ENCODE results near the gene ASPA.
A peak's percentile ranks its signal among the peaks of the same experiment; 100 is the strongest.
"Not testable (repeated sequence)": the region's sequence is repeated elsewhere in the genome, so short reads cannot be mapped to it uniquely, and the experiment has no call there.

ASPA gene

DNA sequence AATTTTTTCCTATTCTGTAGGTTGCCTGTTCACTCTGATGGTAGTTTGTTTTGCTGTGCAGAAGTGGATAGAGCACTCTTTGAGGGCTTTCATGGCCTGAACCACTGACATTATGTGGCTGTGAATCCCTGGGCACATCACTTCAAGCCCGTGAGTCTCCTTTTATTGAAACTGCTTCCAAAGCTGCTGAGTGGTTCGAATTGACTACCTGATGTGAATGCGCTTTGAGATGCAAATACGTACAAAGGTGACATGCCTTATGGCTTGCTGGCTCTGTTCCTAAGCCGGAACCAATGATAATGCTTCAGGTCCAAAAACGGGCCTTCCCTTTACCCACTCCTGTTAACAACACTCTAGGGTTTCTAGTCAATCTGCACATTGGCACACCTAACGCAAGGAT, 34.3 kb downstream of the ASPA start:
- Histone ChIP-seq H3K4me3 (ENCODE audit: low read length) (no peak overlapping the region), H3K36me3 (ENCODE audit: insufficient read depth, low read length) (no peaks in the 10 kb centered on the region), H3K4me2 (ENCODE audit: low read length) (no peak overlapping the region), H3K27me3 (ENCODE audit: control insufficient read depth, insufficient read depth, low read length) (peaks cover 7% of the 10 kb centered on the region), H3K9ac (ENCODE audit: low read depth, low read length) (no peak overlapping the region), H3K4me1 (ENCODE audit: control insufficient read depth, insufficient read depth, low read length) (peaks cover 13% of the 10 kb centered on the region), H3K9me3 (replicated peaks; ENCODE audit: low read length) (no peaks in the 10 kb centered on the region)

DNA sequence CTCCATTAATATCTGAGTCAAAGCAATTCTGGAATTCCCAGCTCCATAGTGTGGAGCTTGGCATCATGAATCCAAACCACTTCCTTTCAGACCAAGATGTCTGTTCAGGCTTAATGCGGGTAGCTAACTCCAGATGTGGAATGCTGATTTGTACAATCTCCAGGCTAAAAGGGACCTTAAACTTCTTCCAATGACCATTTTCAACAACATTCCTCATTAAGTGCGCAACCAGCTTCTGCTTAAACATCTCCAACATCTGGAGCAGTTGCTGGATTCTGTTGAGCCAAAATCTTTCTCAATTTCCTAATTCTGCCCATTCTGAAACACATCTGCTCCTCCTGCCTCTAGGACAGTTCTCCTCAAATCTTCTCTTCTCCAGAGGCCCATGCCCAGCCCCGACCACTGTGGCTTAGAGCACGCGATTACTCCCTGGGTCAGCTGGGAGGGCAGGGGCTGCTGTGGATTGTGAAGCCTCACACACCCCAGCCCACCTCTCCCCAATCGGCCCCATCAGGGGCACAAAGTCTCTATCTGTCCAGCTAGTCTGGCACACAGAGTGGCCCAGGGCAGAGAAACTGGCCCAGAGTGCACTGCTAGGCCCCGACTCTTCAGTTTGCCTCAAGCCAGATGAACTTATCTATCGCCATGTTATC, 36.2 kb downstream of the ASPA start:
- H3K9me3 ChIP-seq (replicated peaks; ENCODE audit: low read length) = no peaks in the 10 kb centered on the region
- peaks cover 7% of the 10 kb centered on the region for H3K27me3 ChIP-seq (ENCODE audit: control insufficient read depth, insufficient read depth, low read length)
- no peak overlapping the region for H3K9ac ChIP-seq (ENCODE audit: low read depth, low read length)
- peaks cover 13% of the 10 kb centered on the region for H3K4me1 ChIP-seq (ENCODE audit: control insufficient read depth, insufficient read depth, low read length)
- no peak overlapping the region for H3K4me3 ChIP-seq (ENCODE audit: low read length)
- H3K36me3 ChIP-seq (ENCODE audit: insufficient read depth, low read length) = no peaks in the 10 kb centered on the region
- no peak overlapping the region for H3K4me2 ChIP-seq (ENCODE audit: low read length)

DNA sequence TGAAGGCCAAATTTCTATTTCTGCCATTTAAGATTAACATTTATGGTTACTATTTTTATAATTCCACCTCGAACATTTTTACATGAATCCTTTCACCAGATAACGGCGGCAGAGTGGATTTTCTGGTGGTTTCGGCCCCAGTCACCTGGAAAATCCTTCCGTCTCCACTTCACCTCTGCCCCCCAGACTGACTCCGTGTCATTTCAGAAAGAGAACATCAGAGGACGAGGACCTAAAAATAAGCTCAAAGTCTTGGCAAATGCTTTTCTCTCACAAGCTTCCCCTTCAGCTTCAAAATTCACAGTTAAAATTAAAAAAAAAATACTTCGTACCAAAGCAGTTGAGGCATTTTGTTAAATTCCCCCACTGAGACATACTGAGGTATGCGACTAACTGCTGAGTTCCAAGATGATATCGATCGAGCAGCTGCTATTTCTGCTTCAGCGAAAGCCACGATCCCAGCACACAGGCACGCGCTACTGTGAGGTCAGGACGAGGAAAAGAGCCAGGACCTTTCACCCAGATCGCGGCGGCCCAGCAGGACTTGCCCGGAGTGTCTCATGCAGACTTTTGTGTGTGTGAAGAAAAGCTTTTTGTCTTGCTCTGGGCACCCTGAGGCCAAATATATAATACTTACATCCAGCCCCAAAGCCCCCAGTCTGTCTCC, 36.8 kb downstream of the ASPA start:
- Histone ChIP-seq H3K4me2 (ENCODE audit: low read length) (peak overlapping the region; percentile 50), H3K4me1 (ENCODE audit: control insufficient read depth, insufficient read depth, low read length) (peaks cover 13% of the 10 kb centered on the region), H3K27me3 (ENCODE audit: control insufficient read depth, insufficient read depth, low read length) (peaks cover 3% of the 10 kb centered on the region), H3K36me3 (ENCODE audit: insufficient read depth, low read length) (no peaks in the 10 kb centered on the region), H3K9ac (ENCODE audit: low read depth, low read length) (no peak overlapping the region), H3K9me3 (replicated peaks; ENCODE audit: low read length) (no peaks in the 10 kb centered on the region), H3K4me3 (ENCODE audit: low read length) (no peak overlapping the region)

DNA sequence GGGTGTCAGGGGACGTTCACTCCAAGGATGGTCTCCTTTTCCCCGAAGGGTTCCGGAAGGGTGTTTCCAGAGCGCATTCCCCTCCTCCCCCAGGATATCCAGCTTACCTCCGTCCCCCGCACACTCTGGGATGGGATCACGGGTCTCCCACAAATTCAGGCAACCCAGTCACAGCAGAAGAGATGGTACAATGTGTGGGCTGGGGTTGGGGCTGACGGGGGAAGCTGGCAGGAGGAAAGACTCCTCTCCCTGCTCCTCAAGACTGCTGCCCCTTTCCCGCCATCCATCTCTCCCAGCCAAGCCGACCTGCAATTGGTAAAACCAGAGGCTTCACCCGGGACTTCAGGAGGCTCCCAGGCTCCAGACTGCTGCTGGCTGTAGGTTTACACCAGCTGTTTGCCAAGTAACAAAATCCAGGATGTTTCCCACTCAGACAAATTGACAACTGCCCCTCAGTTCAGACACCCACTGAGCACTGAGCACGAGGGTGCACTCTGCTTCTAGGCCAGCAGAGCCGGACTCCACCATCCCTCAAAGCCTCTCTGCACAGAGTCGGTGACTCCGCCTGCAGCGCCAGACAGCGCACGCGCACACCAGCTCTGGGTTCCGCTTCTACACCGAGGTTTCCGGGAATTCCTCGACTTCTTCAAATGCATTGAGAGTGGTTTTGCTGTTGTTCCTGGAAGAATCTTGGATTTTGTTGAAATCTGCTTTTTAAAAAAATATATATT, 37.7 kb downstream of the ASPA start:
- no peaks in the 10 kb centered on the region for H3K27me3 ChIP-seq (ENCODE audit: control insufficient read depth, insufficient read depth, low read length)
- H3K4me1 ChIP-seq (ENCODE audit: control insufficient read depth, insufficient read depth, low read length) = peaks cover 13% of the 10 kb centered on the region
- H3K4me3 ChIP-seq (ENCODE audit: low read length) = no peak overlapping the region
- H3K9ac ChIP-seq (ENCODE audit: low read depth, low read length) = no peak overlapping the region
- no peaks in the 10 kb centered on the region for H3K9me3 ChIP-seq (replicated peaks; ENCODE audit: low read length)
- peak overlapping the region; percentile 50 for H3K4me2 ChIP-seq (ENCODE audit: low read length)
- H3K36me3 ChIP-seq (ENCODE audit: insufficient read depth, low read length) = no peaks in the 10 kb centered on the region

GRCh38 chr17:3514167-3514566, 38.4 kb downstream of the ASPA start:
- H3K4me2 ChIP-seq (ENCODE audit: low read length); H3K27me3 ChIP-seq (ENCODE audit: control insufficient read depth, insufficient read depth, low read length); H3K4me3 ChIP-seq (ENCODE audit: low read length); H3K36me3 ChIP-seq (ENCODE audit: insufficient read depth, low read length); H3K9me3 ChIP-seq (replicated peaks; ENCODE audit: low read length); H3K9ac ChIP-seq (ENCODE audit: low read depth, low read length): not testable (repeated sequence)
- peaks cover 13% of the 10 kb centered on the region for H3K4me1 ChIP-seq (ENCODE audit: control insufficient read depth, insufficient read depth, low read length)

DNA sequence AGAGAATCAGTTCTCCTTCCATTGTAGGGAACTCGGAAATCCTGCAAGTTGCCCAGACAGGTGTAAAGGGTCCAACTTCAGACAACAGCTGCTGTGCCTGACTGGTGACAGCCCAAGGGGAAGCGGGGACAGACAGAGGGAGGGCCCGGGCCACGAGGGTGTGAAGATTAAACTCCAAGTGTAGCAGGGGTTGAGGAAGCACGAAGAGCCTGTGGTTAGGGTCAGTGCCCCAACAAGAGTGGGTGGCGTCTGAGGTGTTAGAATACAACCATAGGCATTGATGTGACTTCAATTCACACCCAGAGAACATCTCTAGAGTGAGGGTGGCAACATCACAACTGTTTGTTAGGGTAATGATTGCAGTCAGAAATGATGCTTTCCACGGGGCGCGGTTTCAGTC, 39.1 kb downstream of the ASPA start:
- no peak overlapping the region for H3K4me2 ChIP-seq (ENCODE audit: low read length)
- H3K36me3 ChIP-seq (ENCODE audit: insufficient read depth, low read length) = no peaks in the 10 kb centered on the region
- no peaks in the 10 kb centered on the region for H3K9me3 ChIP-seq (replicated peaks; ENCODE audit: low read length)
- H3K9ac ChIP-seq (ENCODE audit: low read depth, low read length) = no peak overlapping the region
- H3K4me3 ChIP-seq (ENCODE audit: low read length) = no peak overlapping the region
- peaks cover 13% of the 10 kb centered on the region for H3K4me1 ChIP-seq (ENCODE audit: control insufficient read depth, insufficient read depth, low read length)
- H3K27me3 ChIP-seq (ENCODE audit: control insufficient read depth, insufficient read depth, low read length) = no peaks in the 10 kb centered on the region

DNA sequence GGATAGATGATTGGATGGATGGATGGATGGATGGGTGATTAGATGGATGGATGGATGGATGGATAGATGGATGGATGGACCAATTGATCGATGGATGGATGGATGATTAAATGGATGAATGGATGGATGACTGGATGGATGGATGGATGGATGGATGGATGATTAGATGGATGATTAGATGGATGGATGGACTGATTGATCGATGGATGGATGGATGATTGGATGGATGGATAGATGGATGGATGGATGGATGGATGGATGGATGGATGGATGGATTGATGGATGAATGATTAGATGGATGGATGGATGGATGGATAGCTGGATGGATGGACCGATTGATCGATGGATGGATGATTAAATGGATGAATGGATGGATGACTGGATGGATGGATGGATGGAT, 43.7 kb downstream of the ASPA start:
- H3K4me2 ChIP-seq (ENCODE audit: low read length); H3K4me3 ChIP-seq (ENCODE audit: low read length); H3K9me3 ChIP-seq (replicated peaks; ENCODE audit: low read length); H3K27me3 ChIP-seq (ENCODE audit: control insufficient read depth, insufficient read depth, low read length); H3K9ac ChIP-seq (ENCODE audit: low read depth, low read length); H3K36me3 ChIP-seq (ENCODE audit: insufficient read depth, low read length); H3K4me1 ChIP-seq (ENCODE audit: control insufficient read depth, insufficient read depth, low read length): not testable (repeated sequence)

GRCh38 chr17:3524024-3524423, 48.2 kb downstream of the ASPA start:
- Histone ChIP-seq H3K9me3 (replicated peaks; ENCODE audit: low read length) (no peaks in the 10 kb centered on the region), H3K4me1 (ENCODE audit: control insufficient read depth, insufficient read depth, low read length) (no peaks in the 10 kb centered on the region), H3K4me3 (ENCODE audit: low read length) (no peak overlapping the region), H3K27me3 (ENCODE audit: control insufficient read depth, insufficient read depth, low read length) (no peaks in the 10 kb centered on the region), H3K9ac (ENCODE audit: low read depth, low read length) (no peak overlapping the region), H3K36me3 (ENCODE audit: insufficient read depth, low read length) (no peaks in the 10 kb centered on the region), H3K4me2 (ENCODE audit: low read length) (no peak overlapping the region)

DNA sequence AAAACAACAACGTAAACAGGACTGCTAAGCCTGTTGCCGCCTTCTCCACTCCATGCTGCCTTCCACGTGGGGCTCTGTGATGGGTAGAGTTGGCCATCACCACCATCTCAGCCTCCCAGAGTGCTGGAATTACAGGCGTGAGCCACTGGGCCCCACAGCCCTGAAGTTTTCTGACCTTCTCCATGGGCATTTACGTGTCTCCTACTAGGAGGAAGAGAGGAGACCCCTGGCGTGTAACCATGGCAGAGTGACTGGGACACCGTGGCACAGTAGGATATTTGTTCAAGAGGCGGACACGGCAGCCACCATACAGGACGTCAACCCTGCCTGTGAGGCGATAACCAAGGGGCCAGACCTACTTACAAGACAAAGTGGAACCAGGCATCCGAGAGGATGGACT, 50.7 kb downstream of the ASPA start:
- Histone ChIP-seq H3K4me3 (ENCODE audit: low read length) (no peak overlapping the region), H3K9ac (ENCODE audit: low read depth, low read length) (no peak overlapping the region), H3K4me2 (ENCODE audit: low read length) (no peak overlapping the region), H3K9me3 (replicated peaks; ENCODE audit: low read length) (no peaks in the 10 kb centered on the region), H3K27me3 (ENCODE audit: control insufficient read depth, insufficient read depth, low read length) (peaks cover under 1% of the 10 kb centered on the region), H3K4me1 (ENCODE audit: control insufficient read depth, insufficient read depth, low read length) (no peaks in the 10 kb centered on the region), H3K36me3 (ENCODE audit: insufficient read depth, low read length) (no peaks in the 10 kb centered on the region)

GRCh38 chr17:3526971-3527370, 51.2 kb downstream of the ASPA start:
- Histone ChIP-seq H3K4me2 (ENCODE audit: low read length) (no peak overlapping the region), H3K9me3 (replicated peaks; ENCODE audit: low read length) (no peaks in the 10 kb centered on the region), H3K36me3 (ENCODE audit: insufficient read depth, low read length) (no peaks in the 10 kb centered on the region), H3K27me3 (ENCODE audit: control insufficient read depth, insufficient read depth, low read length) (peaks cover 6% of the 10 kb centered on the region), H3K4me3 (ENCODE audit: low read length) (no peak overlapping the region), H3K4me1 (ENCODE audit: control insufficient read depth, insufficient read depth, low read length) (no peaks in the 10 kb centered on the region), H3K9ac (ENCODE audit: low read depth, low read length) (no peak overlapping the region)

DNA sequence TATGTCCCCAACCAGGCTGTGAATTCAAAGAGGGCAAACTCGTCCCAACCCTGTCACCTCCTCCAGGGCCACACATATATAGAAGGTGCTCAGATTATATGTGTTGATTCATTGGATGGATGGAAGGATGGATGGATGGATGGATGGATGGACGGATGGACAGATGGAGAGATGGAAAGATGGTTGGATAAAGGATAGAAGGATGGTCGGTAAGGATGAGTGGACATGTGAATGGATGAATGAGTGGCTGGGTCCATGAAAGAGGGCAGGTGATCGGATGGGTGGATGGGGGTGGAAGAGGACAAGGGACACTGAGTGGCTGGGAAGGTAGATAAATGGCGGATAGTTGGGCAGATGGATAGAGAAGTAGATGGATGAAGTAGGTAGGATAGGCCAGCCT, 51.7 kb downstream of the ASPA start:
- Histone ChIP-seq H3K36me3 (ENCODE audit: insufficient read depth, low read length) (no peaks in the 10 kb centered on the region), H3K4me3 (ENCODE audit: low read length) (no peak overlapping the region), H3K9me3 (replicated peaks; ENCODE audit: low read length) (no peaks in the 10 kb centered on the region), H3K4me1 (ENCODE audit: control insufficient read depth, insufficient read depth, low read length) (no peaks in the 10 kb centered on the region), H3K4me2 (ENCODE audit: low read length) (no peak overlapping the region), H3K27me3 (ENCODE audit: control insufficient read depth, insufficient read depth, low read length) (peaks cover 7% of the 10 kb centered on the region), H3K9ac (ENCODE audit: low read depth, low read length) (no peak overlapping the region)

DNA sequence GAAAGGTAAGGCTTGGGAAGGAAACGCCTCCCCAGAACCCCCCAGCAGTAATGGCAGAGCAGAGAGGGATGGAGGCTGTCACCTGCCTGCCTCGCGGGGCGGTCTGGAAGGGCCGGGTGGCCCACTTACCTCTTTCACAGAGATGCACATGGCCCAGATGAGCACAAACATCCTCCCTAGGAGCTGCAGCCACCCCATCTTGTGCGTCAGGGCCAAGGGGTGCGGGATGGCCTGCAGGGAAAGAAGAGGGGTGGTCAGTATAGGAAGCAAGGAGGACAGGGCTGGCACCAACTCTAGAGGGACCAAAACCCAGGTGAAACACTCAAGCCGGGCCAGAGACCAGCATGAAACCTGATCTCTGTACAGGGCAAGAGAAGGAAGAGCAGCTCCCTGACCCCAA, 52.1 kb downstream of the ASPA start:
- no peaks in the 10 kb centered on the region for H3K36me3 ChIP-seq (ENCODE audit: insufficient read depth, low read length)
- H3K4me1 ChIP-seq (ENCODE audit: control insufficient read depth, insufficient read depth, low read length) = no peaks in the 10 kb centered on the region
- H3K9ac ChIP-seq (ENCODE audit: low read depth, low read length) = no peak overlapping the region
- no peak overlapping the region for H3K4me3 ChIP-seq (ENCODE audit: low read length)
- peaks cover 7% of the 10 kb centered on the region for H3K27me3 ChIP-seq (ENCODE audit: control insufficient read depth, insufficient read depth, low read length)
- no peak overlapping the region for H3K4me2 ChIP-seq (ENCODE audit: low read length)
- H3K9me3 ChIP-seq (replicated peaks; ENCODE audit: low read length) = no peaks in the 10 kb centered on the region

All from skeletal muscle satellite cell (primary cell).